ENCODE measurements around the gene RARB. TPM values are rescaled to one million over a fixed set of nuclear protein-coding genes. Genes with fewer than 3 reads are reported as not detected.

Gene RARB
- total and polyA plus RNA-seq, 10 donors, result 1.5 to 13.0 (median 7.5) TPM

DNA sequence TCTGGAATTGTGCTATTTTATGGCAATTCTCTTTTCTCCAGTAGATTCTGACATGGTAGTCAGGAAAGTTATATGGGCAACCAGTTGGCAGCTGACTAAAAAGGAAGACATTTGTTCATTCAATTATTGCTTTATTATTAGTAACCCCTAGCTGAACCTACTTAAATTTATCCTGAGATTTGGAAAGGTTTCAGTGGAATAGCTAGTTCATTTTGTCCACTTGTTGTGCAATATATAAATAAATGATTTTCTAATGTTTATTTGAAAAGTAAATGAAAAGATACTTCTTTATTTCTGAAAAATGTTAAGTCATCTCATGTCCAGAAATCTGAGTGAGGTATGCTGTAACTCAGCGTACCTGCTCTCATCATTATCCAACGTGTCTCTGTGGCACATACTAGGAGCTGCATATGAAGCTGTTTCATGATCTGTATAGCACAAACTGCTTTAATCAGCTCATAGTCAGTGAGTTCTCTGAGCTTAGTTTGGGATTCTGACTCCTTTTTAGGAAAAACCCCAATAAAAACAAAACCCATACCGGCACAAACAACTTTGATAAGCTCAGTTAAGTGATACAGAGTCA, 35.9 kb downstream of the RARB start:
- intact Hi-C loops (cut with DNase I; ENCODE audit: low total_unique reads), result no loop called here
- Histone ChIP-seq H3K9me3 (no peaks in the 10 kb centered on the region), H3K36me3 (no peaks in the 10 kb centered on the region), H3K27me3 (replicated peaks in 1 of 7) (no peaks in the 10 kb centered on the region), H3K4me1 (peaks cover under 1 to 23% (median 8%) of the 10 kb centered on the region in 6 donors), H3K27ac (no peak overlapping the region), H3K4me3 (no peak overlapping the region)
- DNase-seq, result no peak
- WGBS, 5 donors, result 92 to 99% (median 94%) methylated on average over 3 of the region's 3 CpGs
- TF ChIP-seq, protein P1, sequence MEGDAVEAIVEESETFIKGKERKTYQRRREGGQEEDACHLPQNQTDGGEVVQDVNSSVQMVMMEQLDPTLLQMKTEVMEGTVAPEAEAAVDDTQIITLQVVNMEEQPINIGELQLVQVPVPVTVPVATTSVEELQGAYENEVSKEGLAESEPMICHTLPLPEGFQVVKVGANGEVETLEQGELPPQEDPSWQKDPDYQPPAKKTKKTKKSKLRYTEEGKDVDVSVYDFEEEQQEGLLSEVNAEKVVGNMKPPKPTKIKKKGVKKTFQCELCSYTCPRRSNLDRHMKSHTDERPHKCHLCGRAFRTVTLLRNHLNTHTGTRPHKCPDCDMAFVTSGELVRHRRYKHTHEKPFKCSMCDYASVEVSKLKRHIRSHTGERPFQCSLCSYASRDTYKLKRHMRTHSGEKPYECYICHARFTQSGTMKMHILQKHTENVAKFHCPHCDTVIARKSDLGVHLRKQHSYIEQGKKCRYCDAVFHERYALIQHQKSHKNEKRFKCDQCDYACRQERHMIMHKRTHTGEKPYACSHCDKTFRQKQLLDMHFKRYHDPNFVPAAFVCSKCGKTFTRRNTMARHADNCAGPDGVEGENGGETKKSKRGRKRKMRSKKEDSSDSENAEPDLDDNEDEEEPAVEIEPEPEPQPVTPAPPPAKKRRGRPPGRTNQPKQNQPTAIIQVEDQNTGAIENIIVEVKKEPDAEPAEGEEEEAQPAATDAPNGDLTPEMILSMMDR (IDR thresholded peaks at IDR 0.05 in 8 of 11, conservative IDR thresholded peaks at IDR 0.05 in 3 of 11), result no peak
- TF ChIP-seq POLR2AphosphoS5 (IDR thresholded peaks at IDR 0.05) (no peak), POLR2A (IDR thresholded peaks at IDR 0.05) (no peak)

DNA sequence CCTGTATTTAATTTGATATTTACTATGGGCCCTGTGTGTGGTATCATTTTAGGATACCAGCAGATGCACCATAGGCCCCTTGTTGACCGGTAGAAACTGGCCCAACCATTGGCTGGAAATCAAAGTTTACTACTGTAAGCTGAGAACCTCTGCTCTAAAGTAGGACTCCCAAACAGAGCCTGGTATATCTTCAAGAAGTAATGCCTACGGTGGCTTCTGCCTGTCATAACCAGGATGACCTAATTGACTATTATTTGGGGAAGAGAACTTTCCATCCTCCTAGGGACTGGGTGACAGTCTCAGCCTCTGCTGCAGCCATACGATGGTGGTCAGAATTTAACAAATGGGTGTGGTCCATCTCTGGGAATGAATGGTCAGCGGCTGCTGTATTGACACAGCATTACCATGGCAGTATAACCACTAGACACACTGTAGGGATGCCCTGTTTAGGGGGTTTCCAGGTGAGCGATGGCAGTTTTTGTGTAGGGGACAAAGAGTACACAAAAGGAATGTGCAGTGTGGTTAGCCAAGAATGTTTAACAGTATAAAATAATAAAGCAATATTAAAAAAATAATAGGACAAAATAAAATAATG, 37.3 kb downstream of the RARB start:
- no peak overlapping the region for H3K4me3 ChIP-seq
- peaks cover 9 to 36% (median 18%) of the 10 kb centered on the region in 6 donors for H3K4me1 ChIP-seq
- no peak for DNase-seq
- H3K27ac ChIP-seq, result no peak overlapping the region
- WGBS, 5 donors, result 90 to 92% (median 91%) methylated on average over 5 of the region's 5 CpGs
- no peaks in the 10 kb centered on the region for H3K27me3 ChIP-seq (replicated peaks in 1 of 7)
- no peaks in the 10 kb centered on the region for H3K9me3 ChIP-seq
- TF ChIP-seq POLR2A (IDR thresholded peaks at IDR 0.05) (no peak), POLR2AphosphoS5 (IDR thresholded peaks at IDR 0.05) (no peak)
- TF ChIP-seq, protein P1 (IDR thresholded peaks at IDR 0.05 in 8 of 11, conservative IDR thresholded peaks at IDR 0.05 in 3 of 11), result no peak
- intact Hi-C loops (cut with DNase I; ENCODE audit: low total_unique reads), result no loop called here
- H3K36me3 ChIP-seq, result no peaks in the 10 kb centered on the region

DNA sequence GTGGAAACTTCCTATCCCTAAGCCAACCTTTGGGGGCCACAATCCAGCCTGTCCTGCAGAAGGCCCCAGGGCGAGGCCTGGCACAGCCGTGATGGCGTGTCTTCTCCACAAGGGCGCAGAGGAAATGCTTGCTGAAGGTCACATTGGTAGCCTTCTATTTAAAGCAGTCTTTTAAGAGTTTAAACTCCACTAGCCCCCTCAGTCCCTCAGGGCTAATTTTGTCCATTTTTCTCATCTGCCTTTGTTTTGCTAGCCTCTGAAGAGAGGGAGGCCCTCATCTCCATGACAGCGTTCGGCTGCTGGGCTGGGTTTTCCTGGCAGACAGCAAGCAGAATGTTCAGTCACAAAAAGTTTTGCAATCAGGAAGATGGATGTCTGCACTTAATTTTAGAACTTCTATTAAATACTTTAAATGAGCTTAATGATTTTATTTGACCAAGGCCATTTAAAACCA, 40.8 kb downstream of the RARB start:
- Histone ChIP-seq H3K9me3 (no peaks in the 10 kb centered on the region), H3K36me3 (no peaks in the 10 kb centered on the region), H3K27me3 (replicated peaks in 1 of 7) (no peaks in the 10 kb centered on the region), H3K4me1 (peaks cover 15 to 38% (median 29%) of the 10 kb centered on the region in 6 donors), H3K27ac (peak overlapping the region in 4 of 8 donors; percentile 67 to 81 (median 69)), H3K4me3 (no peak overlapping the region)
- no peak for TF ChIP-seq POLR2A (IDR thresholded peaks at IDR 0.05)
- peak; percentile 29 to 84 (median 71) for TF ChIP-seq POLR2AphosphoS5 (IDR thresholded peaks at IDR 0.05)
- TF ChIP-seq, protein P1 (IDR thresholded peaks at IDR 0.05 in 8 of 11, conservative IDR thresholded peaks at IDR 0.05 in 3 of 11), result peak in 10 of 11 experiments; percentile 11 to 61 (median 42)
- intact Hi-C loops (cut with DNase I; ENCODE audit: low total_unique reads), result no loop called here
- 41 to 57% (median 54%) methylated on average over 6 of the region's 6 CpGs for WGBS, 5 donors
- peak; percentile 81 for DNase-seq

DNA sequence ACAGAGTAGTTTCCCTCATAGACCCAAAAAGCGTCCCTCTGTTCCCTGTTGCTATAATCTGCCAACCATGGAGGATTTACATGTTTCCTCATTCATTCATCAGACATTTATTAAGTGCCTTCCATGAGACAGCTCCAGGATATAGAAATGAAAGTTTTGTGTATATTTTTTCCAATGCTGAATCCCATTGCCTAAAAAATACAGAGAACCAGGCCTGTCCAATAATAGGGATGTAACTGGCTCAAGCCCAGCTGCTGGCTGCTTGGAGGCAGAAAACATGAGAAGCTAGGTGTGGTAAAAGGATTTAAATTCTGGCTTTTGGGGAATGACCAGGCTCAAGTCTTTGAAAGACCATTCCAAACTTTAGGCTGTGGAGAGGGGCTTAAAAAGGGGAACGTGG, 41.5 kb downstream of the RARB start:
- Histone ChIP-seq H3K27ac (peak overlapping the region in 4 of 8 donors; percentile 67 to 81 (median 69)), H3K36me3 (no peaks in the 10 kb centered on the region), H3K9me3 (no peaks in the 10 kb centered on the region), H3K4me3 (no peak overlapping the region), H3K27me3 (replicated peaks in 1 of 7) (no peaks in the 10 kb centered on the region), H3K4me1 (peaks cover 15 to 38% (median 29%) of the 10 kb centered on the region in 6 donors)
- TF ChIP-seq POLR2A (IDR thresholded peaks at IDR 0.05) (no peak), POLR2AphosphoS5 (IDR thresholded peaks at IDR 0.05) (no peak)
- TF ChIP-seq, protein P1 (IDR thresholded peaks at IDR 0.05 in 8 of 11, conservative IDR thresholded peaks at IDR 0.05 in 3 of 11), result no peak
- intact Hi-C loops (cut with DNase I; ENCODE audit: low total_unique reads), result no loop called here
- DNase-seq, result no peak
- WGBS, 5 donors, result 56 to 64% (median 58%) methylated on average over 2 of the region's 2 CpGs
